GM06990 (cell line): ENCODE data around the gene PTPRN2.
"Not testable (repeated sequence)": the region's sequence is repeated elsewhere in the genome, so short reads cannot be mapped to it uniquely, and the experiment has no call there.

Experiments
- DNase-seq: peaks from one replicate; pipeline ENCODE4 v3.0.0-alpha.2; 2011; ENCODE audit not compliant: insufficient read length; ENCODE audit errors: extremely low read depth
- H3K27me3 ChIP-seq: replicated peaks from 2 replicates; pipeline ENCODE4 v1.6.0; 2011; ENCODE audit warnings: low read length; ENCODE audit not compliant: control insufficient read depth, insufficient read depth
- H3K36me3 ChIP-seq: 2 replicates; pipeline ENCODE4 v1.5.1; 2011; ENCODE audit warnings: low read length; ENCODE audit not compliant: control insufficient read depth, insufficient read depth
- H3K4me3 ChIP-seq: replicated peaks from 2 replicates; pipeline ENCODE4 v1.5.1; 2011; ENCODE audit warnings: low read depth, mild to moderate bottlenecking, control low read depth, low read length
- CTCF ChIP-seq: IDR thresholded peaks from 2 replicates; pipeline ENCODE4 v1.5.1; 2011; ENCODE audit warnings: low read length, control low read depth, mild to moderate bottlenecking, inconsistent platforms; ENCODE audit not compliant: insufficient read depth, poor library complexity, severe bottlenecking

The PTPRN2 gene

GRCh38 chr7:158150234-158150633 is 437.4 kb downstream of the PTPRN2 start:
- Histone ChIP-seq H3K27me3 (no peaks in the 10 kb centered on the region), H3K36me3 (no peaks in the 10 kb centered on the region), H3K4me3 (no peak overlapping the region)
- DNase-seq: no peak
- no peak for TF ChIP-seq CTCF

GRCh38 chr7:158147431-158147830 is 440.2 kb downstream of the PTPRN2 start:
- H3K4me3 ChIP-seq, H3K27me3 ChIP-seq, DNase-seq, H3K36me3 ChIP-seq: not testable (repeated sequence)

GRCh38 chr7:158145370-158145769 is 442.3 kb downstream of the PTPRN2 start:
- no peak for DNase-seq
- Histone ChIP-seq H3K27me3 (no peaks in the 10 kb centered on the region), H3K36me3 (no peaks in the 10 kb centered on the region), H3K4me3 (no peak overlapping the region)
- TF ChIP-seq CTCF: no peak

DNA sequence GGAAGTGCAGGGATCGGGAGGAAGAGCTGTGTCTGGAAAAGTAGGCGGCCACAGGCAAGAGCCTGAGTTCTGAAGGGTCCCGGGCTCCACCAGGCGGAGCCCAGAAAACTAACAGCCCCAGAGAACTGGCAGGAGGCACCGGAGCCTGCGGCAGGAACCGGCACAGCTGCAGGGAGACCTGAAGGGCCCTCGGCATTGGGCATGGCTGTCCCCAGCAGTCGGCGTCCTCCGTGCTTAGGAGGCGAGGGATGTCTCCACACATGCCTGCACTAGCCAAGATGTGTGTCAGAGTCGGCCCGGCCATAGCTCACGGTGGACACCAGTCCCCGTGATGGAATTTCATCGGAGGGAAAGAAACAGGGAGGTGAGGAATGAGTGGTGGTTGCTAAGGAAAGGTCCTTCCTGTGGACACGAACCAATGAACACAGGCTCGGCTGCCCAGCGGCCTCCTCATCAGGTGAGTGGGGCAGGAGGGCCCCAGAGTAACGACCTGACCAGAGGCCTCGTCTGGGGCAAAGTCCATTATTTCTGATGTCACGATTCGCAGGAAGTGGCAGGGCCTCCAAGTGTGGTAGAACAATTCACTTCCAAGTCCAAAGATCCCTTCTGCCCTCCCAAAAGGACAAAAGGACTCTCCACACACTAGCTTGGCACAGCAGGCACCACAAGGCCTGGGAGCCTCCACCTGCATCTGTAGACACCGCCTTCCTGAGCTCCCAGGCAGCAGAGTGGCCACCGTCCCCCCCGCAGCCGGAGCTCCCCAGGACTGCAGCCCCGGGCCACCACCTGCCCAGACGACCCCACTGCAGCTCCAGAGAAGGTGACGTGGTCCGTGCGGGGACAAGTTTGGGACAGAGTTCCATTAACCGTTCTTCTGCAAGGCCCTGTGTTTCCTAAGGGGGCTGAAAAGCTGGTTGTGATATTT is 444.2 kb downstream of the PTPRN2 start:
- Histone ChIP-seq H3K27me3 (no peaks in the 10 kb centered on the region), H3K36me3 (no peaks in the 10 kb centered on the region), H3K4me3 (no peak overlapping the region)
- no peak for DNase-seq
- no peak for TF ChIP-seq CTCF

GRCh38 chr7:158142657-158143056 is 445.0 kb downstream of the PTPRN2 start:
- no peak for TF ChIP-seq CTCF
- Histone ChIP-seq H3K27me3 (no peaks in the 10 kb centered on the region), H3K4me3 (no peak overlapping the region), H3K36me3 (no peaks in the 10 kb centered on the region)
- no peak for DNase-seq

- Histone ChIP-seq H3K4me3 (no peak overlapping the region), H3K27me3 (no peaks in the 10 kb centered on the region), H3K36me3 (no peaks in the 10 kb centered on the region)
- DNase-seq: no peak
- TF ChIP-seq CTCF: no peak
Observed at GRCh38 chr7:158141806-158142518, 445.7 kb downstream of the PTPRN2 start.
